Temporal lobe (tissue), 2 donors: ENCODE measurements around the gene CLCN1. TPM values are rescaled to one million over a fixed set of nuclear protein-coding genes. Genes with fewer than 3 reads are reported as not detected.

ENCODE experiments used
- small RNA-seq: library from RNA; depleted of rRNA; stranded (forward); fragments of <200 nt; gene quantifications from one replicate; pipeline ENCODE3, GENCODE V24; 2014; ENCODE audit warnings: low replicate concordance
- total RNA-seq: library from RNA; depleted of rRNA; stranded (reverse); fragments of >200 nt; gene quantifications from one replicate; pipeline ENCODE4 v1.2.3, GENCODE V29; 2014

CLCN1 gene
- total RNA-seq, 1 donor from 2014 or later: not detected

Small RNAs within 50 kb of the gene (small RNA-seq; reads per million reads assigned to genes)
- gene MIR6892: not detected
- not detected for gene RN7SL481P
- gene RN7SL535P: not detected

Other genes starting within 250 kb of the CLCN1 start
- not detected for gene PIP, start 184.0 kb upstream of the CLCN1 start, total RNA-seq
- not detected for gene TAS2R39, start 132.7 kb upstream of the CLCN1 start, total RNA-seq
- not detected for gene TAS2R40, start 94.1 kb upstream of the CLCN1 start, total RNA-seq
- gene GSTK1, start 52.7 kb upstream of the CLCN1 start, total RNA-seq: 36.9 TPM
- not detected for gene TMEM139, start 31.2 kb upstream of the CLCN1 start, total RNA-seq
- gene CASP2, start 27.8 kb upstream of the CLCN1 start, total RNA-seq: 17.9 TPM
- 79.7 TPM for gene FAM131B, start 46.6 kb downstream of the CLCN1 start, total RNA-seq
- 10.6 TPM for gene ZYX, start 65.2 kb downstream of the CLCN1 start, total RNA-seq
- gene EPHA1, start 92.7 kb downstream of the CLCN1 start, total RNA-seq: 0.49 TPM
- 0.25 TPM for gene TAS2R60, start 127.3 kb downstream of the CLCN1 start, total RNA-seq
- not detected for gene TAS2R41, start 161.8 kb downstream of the CLCN1 start, total RNA-seq